Measurements from ENCODE around the gene DNAJC11.
"Not testable (repeated sequence)": the region's sequence is repeated elsewhere in the genome, so short reads cannot be mapped to it uniquely, and the experiment has no call there.

Gene DNAJC11

DNA sequence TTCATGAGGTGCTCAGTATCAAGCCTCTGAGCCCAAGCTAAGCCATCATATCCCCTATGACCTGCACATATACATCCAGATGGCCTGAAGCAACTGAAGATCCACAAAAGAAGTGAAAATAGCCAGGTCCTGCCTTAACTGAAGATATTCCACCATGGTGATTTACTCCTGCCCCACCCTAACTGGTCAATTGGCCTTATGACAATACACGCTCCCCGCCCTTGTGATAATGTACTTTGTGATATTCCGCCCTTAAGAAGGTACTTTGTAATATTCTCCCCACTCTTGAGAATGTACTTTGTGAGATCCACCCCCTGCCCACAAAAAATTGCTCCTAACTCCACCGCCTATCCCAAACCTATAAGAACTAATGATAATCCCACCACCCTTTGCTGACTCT is 1.7 kb downstream of the DNAJC11 start:
- not testable (repeated sequence) for DNase-seq (ENCODE audit: low read depth in 2 of 2)

DNA sequence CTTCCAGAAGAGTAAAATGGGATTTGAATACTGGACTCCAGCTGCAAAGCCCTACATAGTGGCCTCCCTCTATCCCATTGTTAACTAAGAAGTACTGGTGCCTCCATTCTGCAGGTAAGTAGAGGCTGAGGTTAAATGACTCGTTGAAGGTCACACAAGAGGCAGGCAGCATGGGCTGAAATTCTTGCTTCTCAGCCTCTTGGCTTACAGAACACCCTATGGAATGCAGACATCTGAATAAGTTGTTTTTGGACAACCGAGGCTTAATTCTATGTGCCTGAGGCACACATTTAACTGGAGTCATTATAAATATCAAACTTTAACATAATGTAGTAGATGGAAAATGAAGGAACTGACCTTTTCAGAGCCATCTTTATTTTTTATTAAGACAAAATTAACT is 5.7 kb downstream of the DNAJC11 start:
- no peak for DNase-seq (ENCODE audit: low read depth in 2 of 2)

DNA sequence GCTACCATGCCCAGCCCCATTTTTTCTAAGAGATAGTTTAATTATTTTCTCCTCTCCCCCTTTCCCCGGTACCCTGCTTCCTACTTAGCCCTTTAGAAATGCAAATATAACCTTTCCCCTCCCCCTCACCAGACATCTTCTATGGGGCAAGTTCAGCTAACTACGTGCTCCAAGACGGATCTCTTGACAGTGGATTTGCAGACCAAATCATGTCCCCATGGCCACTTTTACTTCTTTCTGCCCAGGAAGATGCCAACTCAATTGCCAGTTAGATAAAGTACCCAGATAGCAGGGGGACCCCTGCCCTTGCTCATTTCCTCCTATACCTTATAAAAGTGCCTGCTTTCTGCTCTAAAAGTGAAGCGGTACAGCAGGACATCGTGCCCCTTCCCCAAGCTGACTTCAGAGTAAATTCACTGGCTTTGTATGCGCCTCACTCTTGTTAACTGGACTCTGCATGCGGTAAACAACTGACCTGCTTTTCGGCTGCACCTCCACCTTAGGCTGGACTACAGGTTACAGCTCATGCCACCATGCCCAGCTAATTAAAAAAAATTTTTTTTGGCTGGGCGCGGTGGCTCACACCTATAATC is 7.4 kb downstream of the DNAJC11 start:
- no peak for DNase-seq (ENCODE audit: low read depth in 2 of 2)

DNA sequence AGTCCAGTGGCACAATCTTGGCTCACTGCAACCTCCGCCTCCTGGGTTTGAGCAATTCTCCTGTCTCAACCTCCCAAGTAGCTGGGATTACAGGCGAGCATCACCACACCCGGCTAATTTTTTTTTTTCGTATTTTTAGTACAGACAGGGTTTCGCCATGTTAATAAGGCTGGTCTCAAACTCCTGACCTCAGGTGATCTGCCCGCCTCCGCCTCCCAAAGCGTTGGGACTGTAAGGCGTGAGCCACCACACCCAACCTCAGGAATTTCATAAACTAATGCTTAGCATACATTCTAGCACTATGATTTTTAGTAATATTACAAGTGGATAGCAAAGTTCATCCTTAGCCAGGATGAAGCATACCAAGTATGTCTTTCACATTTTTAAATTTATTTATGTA is 8.7 kb downstream of the DNAJC11 start:
- DNase-seq (ENCODE audit: low read depth in 2 of 2) = no peak

DNA sequence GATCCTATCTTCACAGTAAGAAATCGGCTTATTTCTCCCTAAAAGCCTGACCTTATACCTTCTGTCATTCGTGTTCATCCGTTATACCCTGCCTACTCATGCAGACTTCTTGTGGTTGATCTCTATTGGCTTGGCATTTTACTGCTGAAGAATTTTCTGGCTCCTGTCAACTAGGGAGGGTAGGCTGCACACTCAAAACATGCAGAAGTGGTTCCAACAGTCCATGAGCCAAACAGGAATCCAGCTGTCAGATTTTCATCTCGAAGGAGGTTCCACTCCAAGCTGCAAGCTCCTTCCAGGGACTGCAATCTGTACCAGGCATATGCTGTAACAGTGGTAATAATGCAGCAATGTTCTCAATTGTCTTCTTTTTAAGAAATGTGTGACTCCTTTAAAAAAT is 10.1 kb downstream of the DNAJC11 start:
- DNase-seq (ENCODE audit: low read depth in 2 of 2) = no peak

DNA sequence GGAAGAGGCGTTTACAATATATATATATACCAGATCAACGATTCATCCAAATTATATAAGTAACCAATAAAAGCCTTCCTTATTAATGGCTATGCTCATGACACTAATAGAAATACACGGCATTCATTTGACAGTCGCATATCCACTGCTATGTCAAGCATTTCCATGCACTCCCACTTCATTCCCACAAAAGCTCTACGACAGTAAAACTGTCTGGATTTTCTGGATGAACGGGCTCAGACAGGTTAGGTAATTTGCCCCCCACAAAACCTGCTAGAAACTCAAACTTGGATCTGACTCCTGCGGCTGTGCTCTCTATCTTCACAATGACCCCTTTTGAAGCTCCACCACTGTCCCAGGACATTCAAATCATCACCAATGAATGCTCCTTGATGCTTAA is 11.4 kb downstream of the DNAJC11 start:
- DNase-seq (ENCODE audit: low read depth in 2 of 2) = no peak

DNA sequence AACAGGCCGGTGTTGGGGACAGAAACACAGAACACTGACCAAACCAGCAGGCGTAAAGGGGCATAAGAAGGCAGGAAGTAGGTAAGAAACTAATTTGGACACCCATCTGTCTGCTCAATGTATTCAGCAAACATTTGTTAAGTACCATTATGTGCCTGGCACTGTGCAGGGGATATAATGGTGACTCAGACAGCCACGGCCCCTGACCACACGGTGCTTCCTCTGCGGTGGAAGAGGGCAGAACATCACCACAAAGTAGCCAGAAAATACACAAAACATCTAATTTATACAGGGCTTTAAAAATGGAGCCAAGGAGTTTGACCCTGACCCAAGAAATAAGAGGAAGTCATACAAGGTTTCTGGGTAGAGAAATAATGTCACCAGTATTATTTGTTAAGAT is 12.9 kb downstream of the DNAJC11 start:
- DNase-seq (ENCODE audit: low read depth in 2 of 2) = no peak

DNA sequence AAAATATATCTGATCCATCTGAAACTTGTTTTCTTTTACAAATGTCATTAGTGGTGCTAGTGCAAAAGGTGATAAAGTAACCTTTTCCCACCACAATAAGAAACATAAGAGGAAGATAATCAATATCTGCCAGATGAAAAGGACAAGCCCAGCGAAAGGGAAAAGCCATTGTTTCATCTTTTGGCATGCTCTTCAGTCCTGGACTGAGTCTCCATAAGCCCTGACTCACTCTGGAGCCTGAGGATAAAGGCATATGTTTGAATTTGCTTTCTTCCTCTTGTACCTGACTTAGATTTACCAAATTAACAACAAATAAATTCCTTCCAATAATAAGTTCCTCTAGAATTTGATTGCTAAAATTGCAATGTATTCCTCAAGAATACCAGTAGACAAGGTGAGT is 13.6 kb downstream of the DNAJC11 start:
- DNase-seq (ENCODE audit: low read depth in 2 of 2) = no peak

DNA sequence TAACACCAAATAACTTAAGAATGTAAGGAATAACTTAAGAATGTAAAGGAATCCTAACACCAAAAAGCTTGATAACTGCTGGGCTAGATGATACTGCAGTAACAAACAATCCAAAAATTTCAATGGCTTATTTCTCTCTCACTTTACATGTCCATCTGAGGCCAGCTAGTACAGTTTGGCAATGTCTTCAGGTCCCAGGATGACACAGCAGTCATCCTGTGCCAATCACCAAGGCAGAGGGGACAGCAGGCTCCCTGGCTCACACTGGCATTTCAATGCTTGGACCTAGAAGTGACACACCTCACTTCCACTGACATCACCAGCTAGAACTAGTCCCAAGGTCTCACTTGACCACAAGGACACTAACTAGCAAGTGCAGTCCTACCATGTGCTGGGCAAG is 15.3 kb downstream of the DNAJC11 start:
- DNase-seq (ENCODE audit: low read depth in 2 of 2) = no peak

DNA sequence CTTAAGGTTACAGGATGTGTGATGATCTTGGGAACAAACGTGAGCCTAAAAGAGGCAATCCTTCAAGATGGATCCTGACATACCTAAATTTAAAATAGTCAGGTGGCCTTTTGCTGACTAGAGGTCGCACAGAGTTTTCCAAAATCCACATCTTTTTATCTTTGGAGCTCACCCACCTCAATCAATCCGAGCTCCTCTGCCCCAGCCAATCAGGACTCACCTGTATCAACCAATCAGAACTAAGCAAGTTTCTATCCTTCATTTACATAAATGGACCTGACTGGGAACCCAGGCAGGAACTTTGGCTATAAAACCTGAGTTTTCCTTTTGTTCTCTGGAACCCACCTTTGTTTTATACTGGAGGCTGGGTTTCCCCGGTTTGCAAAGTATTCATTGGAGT is 16.2 kb downstream of the DNAJC11 start:
- DNase-seq (ENCODE audit: low read depth in 2 of 2) = no peak

DNA sequence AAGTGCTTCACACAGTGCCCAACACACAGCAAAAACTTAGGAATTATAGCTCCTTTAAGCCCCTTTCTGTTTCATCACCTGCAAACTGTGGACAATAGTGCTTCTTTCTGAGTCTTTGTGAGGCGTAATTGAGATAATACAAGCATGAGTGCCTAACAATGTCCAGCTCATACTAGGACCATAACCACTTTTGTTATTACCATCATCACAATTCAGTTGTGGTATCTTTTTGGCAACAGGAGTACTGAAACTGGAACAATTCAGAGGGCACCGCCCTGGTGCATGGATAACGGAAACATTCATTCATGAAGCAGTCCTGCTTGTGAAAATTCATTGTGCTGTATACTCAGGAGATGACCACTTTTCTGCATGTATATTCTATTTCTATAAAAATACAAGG is 18.2 kb downstream of the DNAJC11 start:
- DNase-seq (ENCODE audit: low read depth in 2 of 2) = no peak

DNA sequence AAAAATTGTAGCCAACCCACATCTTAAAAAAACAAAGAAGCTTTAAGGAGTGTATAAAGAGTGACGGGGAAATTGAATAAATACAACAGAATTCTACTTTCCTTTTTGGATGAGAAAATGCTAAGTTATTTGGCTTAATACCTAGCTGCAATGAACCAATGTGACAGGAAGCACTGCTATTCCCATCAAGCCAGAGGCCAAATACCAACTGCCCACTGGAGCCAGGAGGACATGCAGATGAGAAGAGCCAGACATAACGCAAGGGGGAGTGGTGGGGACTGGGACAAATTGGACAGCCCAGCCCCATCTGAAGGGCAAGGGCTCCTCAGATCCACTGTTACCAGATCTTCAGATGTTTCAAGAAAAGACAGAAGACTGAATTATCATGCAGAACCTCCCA is 25.7 kb downstream of the DNAJC11 start:
- DNase-seq (ENCODE audit: low read depth in 2 of 2) = no peak

DNA sequence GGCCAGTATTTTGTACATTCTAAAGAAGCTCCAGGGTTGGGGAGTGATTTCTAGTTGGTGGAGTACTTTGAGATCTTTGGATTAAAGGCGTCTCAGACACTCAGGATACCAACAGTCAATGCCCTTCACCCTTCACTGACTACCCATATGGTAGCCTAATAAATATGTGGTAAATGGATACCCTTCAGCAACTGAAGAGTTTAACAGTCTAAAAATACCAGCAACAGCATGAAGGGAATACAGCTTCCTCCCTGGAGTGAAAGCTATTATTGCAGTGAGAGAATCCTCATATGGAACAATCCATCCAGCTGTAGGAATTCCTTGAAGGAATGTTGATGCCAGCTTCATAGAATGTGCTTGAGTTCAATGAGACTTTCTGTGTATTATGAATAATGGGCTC is 26.8 kb downstream of the DNAJC11 start:
- no peak for DNase-seq (ENCODE audit: low read depth in 2 of 2)

DNA sequence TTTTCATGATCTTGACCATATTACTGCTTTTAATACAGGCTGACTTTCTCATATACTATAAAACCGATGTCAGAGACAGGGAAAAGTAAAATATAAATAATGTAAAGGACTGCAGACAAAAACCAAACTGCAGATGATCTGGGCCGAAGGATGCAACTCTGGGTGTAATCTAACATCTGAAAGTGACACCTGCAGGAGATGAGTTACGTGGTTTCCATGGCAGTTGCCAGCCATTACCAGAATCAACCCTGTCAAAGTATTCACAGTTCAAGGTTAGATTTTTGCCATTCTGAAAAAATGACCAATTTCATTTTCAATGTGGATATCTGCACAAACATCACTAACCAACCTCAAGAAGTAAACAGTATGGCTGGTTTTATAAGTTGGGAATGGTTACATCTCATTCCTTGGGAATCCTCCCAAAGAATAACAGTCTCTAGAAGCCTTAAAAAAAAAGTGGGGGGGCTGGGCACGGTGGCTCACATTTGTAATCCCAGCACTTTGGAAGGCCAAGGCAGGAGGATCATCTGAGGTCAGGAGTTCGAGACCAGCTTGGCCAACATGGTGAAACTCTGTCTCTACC is 27.7 kb downstream of the DNAJC11 start:
- DNase-seq (ENCODE audit: low read depth in 2 of 2) = no peak

DNA sequence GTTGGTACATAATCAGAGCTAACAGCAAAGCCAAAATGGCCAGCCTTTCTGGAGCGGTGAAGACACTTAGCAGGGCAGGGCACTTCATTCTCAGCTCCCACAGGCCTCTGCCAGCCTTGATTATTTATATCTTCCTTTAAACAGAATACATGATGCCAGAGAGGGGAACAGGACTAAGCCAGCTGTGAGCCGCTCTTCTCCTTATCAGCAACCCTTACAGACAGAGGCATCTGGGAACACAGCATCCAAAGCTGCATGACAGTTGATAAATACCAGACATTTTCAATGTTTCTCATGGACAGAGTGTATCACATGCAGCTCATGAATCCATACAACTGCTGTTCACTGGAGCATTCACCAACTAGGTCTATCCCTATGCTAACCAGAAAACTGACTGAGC is 29.1 kb downstream of the DNAJC11 start:
- no peak for DNase-seq (ENCODE audit: low read depth in 2 of 2)

DNA sequence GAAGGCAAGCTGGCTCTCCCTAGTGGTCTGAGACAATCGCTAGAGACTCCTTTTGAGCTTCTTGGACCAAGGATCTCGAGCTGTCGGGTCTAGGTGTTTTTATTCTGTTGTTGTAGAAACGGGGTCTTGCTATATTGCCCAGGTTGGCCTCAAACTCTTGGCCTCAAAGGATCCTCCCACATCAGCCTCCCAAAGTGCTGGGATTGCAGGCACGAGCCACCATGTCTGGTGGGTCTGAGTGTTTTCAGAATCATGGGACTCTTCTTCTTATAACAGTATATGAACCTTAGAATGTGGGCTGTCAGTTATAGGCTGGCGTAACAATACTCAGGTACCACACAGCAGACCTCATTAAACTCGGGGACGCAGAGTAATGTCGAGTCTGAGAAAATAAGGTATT is 33.1 kb downstream of the DNAJC11 start:
- no peak for DNase-seq (ENCODE audit: low read depth in 2 of 2)

DNA sequence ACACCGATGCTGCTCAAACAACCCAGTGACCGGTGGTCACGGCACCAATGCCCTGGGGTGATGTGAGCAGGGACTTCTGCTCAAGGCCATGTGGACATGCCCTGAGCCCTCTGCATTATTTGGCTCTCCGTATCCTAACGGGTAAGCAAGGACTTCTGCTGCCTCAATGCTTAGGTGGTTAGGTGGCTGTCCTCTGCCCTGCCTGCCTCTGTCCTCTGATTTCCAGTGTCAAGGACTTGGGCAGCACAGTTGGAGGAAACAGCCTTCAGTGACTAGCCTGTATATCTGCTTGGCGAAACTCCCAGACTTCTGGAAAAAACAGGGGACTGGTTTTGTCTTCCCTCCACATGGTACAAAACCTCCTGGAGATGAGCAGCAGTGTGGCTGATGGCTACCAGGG is 34.5 kb downstream of the DNAJC11 start:
- no peak for DNase-seq (ENCODE audit: low read depth in 2 of 2)

DNA sequence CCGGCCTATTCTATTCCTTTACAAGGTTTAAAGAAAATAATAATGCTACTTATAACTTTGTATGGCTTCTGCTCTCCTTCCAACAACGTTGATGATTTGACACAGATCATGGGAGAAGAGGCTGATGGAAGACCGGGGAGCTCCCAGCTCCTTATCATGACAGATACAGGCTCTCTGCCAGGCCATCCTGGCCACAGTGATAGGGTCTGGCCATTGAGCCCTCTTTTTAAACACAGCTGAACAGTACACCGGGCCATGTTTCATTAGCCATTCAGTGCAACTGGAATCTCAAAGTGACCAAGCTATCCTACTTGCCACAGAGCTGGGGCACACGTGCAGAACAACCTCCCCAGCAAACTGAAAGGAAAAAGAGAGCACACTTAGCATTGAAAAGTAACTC is 34.9 kb downstream of the DNAJC11 start:
- no peak for DNase-seq (ENCODE audit: low read depth in 2 of 2)

DNA sequence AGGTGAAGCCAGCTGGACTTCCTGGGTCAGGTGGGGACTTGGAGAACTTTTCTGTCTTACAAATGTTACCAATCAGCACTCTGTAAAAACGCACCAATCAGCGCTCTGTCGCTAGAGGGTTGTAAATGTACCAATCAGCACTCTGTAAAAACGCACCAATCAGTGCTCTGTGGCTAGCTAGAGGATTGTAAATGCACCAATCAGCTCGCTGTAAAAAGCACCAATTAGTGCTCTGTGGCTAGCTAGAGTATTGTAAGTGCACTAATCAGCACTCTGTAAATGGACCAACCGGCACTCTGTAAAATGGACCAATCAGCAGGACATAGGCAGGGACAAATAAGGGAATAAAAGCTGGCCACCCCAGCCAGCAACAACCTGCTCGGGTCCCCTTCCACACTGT is 39.1 kb downstream of the DNAJC11 start:
- DNase-seq (ENCODE audit: low read depth in 2 of 2) = not testable (repeated sequence)

DNA sequence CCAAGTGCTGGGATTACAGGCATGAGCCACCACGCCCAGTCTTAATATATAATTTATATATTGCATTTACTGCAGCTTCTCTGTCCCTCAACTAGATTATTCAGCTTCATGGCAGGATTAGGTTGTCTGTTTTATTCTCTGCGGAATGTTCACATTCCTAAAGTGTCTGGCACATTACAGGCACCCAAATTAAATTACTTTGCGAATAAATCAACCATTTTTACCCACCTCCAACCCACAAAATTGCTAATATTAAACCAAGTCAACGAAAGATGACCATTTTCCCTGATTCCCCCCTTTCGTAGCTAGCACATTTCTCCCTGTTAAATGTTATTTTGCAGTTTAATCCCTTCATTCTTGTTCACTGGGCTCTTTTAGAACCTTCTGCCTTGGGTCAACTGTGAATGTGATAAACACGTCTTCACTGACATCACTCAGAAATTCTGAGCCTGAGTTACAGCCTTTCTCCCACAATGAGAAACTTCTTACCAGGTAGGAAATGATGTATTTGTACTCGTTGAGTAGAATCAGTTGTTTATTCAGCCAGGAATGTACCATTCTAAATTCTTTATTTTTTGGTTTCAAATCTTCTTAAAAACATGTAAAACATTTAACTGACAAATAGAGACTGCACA is 41.1 kb downstream of the DNAJC11 start:
- no peak for DNase-seq (ENCODE audit: low read depth in 2 of 2)

DNA sequence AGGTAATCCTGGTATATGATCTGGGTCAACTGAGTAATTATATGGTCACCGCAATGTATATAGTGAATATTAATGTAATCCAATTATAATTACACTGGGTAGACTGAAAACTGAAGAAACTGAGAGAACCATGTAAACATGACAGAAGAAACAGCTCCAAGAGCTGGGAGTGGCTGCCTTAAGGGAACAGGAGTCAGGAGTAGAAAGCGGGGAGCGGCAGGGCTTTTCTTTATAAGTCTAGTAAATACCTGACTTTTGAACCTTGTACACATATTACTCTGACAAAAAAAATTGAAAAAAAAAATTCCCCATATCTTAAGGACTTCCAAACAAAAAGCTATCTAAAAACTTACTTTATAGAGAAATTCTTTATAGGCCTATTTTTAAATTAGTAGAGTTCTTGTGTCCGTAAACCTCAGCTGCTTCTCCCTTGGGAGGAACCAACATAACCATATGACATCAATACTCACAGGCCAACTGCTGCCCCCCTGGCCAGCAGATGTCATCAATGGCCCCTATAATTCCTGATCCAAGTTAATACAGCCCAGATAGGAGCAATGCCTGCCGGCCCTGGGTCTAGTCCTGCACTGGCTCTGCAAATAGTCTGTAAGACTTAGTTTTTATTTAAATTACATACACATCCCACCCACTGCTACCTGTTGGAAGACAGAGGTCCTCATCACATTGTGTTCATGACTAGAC is 43.1 kb downstream of the DNAJC11 start:
- no peak for DNase-seq (ENCODE audit: low read depth in 2 of 2)

DNA sequence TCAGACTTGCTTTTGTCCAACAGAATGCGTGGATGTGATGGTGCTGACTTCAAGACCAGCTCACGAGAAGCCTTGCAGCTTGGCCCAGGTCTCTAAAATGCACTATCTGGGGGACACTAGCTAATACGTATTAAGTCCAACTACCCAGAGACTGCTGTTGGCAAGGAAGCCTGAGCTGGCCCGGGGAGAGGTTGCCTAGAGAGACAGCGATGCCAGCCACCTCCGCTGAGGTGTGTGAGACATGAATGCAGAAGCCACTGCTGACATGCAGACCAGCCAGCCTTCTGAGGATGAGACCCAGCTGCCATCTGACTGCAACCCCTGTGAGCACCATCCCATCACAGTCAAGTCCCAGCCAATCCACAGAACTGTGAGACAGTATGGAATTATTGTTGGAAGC is 44.5 kb downstream of the DNAJC11 start:
- DNase-seq (ENCODE audit: low read depth in 2 of 2) = no peak

All from activated CD8-positive, alpha-beta memory T cell treated with anti-CD3 and anti-CD28 coated beads for 4 hours (primary cell).